Breast epithelium (tissue), 3 donors: ENCODE measurements around the gene PSMG4.

Source experiments
- CTCF ChIP-seq, 3 donors: fragments of 450-650 bp; IDR thresholded peaks; one replicate each; pipeline ENCODE4 v1.5.1; 2016 to 2017; ENCODE audit warnings: antibody characterized with exemption in 3 of 3, mild to moderate bottlenecking in 3 of 3, moderate library complexity in 3 of 3
- POLR2A ChIP-seq: fragments of 450-650 bp; IDR thresholded peaks from one replicate; pipeline ENCODE4 v1.6.1; 2016; ENCODE audit warnings: antibody characterized with exemption, mild to moderate bottlenecking, moderate library complexity
- POLR2AphosphoS5 ChIP-seq, 3 donors: sonication (generic); formaldehyde crosslinking; IDR thresholded peaks; one replicate each; pipeline ENCODE4 v1.6.1; 2017; ENCODE audit warnings: antibody characterized with exemption in 3 of 3

- no peak for TF ChIP-seq CTCF (IDR thresholded peaks at IDR 0.05)
- no peak for TF ChIP-seq POLR2AphosphoS5 (IDR thresholded peaks at IDR 0.05)
- no peak for TF ChIP-seq POLR2A
Measured at GRCh38 chr6:3230900-3231246, 27.9 kb upstream of the PSMG4 start.
